GM19193 (cell line): ENCODE results near the gene CNTD1.

Experiments used
- POLR2A ChIP-seq: IDR thresholded peaks from 4 replicates; pipeline ENCODE4 v1.6.1; 2011; ENCODE audit not compliant: insufficient read depth, insufficient read length; ENCODE audit errors: extremely low read depth

Gene CNTD1

GRCh38 chr17:42787266-42787665 lies 11.4 kb upstream of the CNTD1 start:
- no peak for TF ChIP-seq POLR2A

GRCh38 chr17:42791948-42792347 lies 6.7 kb upstream of the CNTD1 start:
- no peak for TF ChIP-seq POLR2A

GRCh38 chr17:42792545-42792944 lies 6.1 kb upstream of the CNTD1 start:
- no peak for TF ChIP-seq POLR2A

- no peak for TF ChIP-seq POLR2A
These were observed 3.6 kb upstream of the CNTD1 start for GRCh38 chr17:42795061-42795460.

GRCh38 chr17:42795465-42795864 lies 3.2 kb upstream of the CNTD1 start:
- TF ChIP-seq POLR2A: no peak

- TF ChIP-seq POLR2A: no peak
These were observed 2.4 kb upstream of the CNTD1 start for GRCh38 chr17:42796066-42796758.

GRCh38 chr17:42797067-42798007 lies 1.3 kb upstream of the CNTD1 start:
- TF ChIP-seq POLR2A: no peak

- no peak for TF ChIP-seq POLR2A
These were observed 664 bp upstream of the CNTD1 start for GRCh38 chr17:42798011-42798382.

GRCh38 chr17:42803074-42803883 lies 4.6 kb downstream of the CNTD1 start:
- no peak for TF ChIP-seq POLR2A

GRCh38 chr17:42804918-42805367 lies 6.3 kb downstream of the CNTD1 start:
- TF ChIP-seq POLR2A: no peak

GRCh38 chr17:42806249-42806648 lies 7.6 kb downstream of the CNTD1 start:
- no peak for TF ChIP-seq POLR2A

GRCh38 chr17:42809250-42809649 lies 10.6 kb downstream of the CNTD1 start:
- TF ChIP-seq POLR2A: no peak

GRCh38 chr17:42814633-42815399 lies 16.2 kb downstream of the CNTD1 start:
- no peak for TF ChIP-seq POLR2A

- no peak for TF ChIP-seq POLR2A
These were observed 19.2 kb downstream of the CNTD1 start for GRCh38 chr17:42817866-42818265.
